MM.1S (cell line): ENCODE data around the gene BIRC7.

ENCODE experiments used
- DNase-seq: peaks from one replicate; pipeline ENCODE4 v3.0.0-alpha.2; 2015
- H2AFZ ChIP-seq: fragments of 300-600 bp; sonication (generic); 2 replicates; pipeline ENCODE4 v1.6.0; 2016; ENCODE audit warnings: antibody characterized with exemption, low read length
- H3F3A ChIP-seq: fragments of 300-600 bp; sonication (generic); 2 replicates; pipeline ENCODE4 v1.6.1; 2016; ENCODE audit warnings: mild to moderate bottlenecking, antibody characterized with exemption, low read length, moderate library complexity, mixed read lengths; ENCODE audit not compliant: insufficient read depth
- H3K27ac ChIP-seq: fragments of 300-600 bp; sonication (generic); 2 replicates; pipeline ENCODE4 v1.5.1; 2016; ENCODE audit warnings: mild to moderate bottlenecking, low read length
- H3K27me3 ChIP-seq: fragments of 300-600 bp; sonication (generic); replicated peaks from 2 replicates; pipeline ENCODE4 v1.6.0; 2016; ENCODE audit warnings: low read length; ENCODE audit not compliant: insufficient read depth
- H3K36me3 ChIP-seq: fragments of 300-600 bp; sonication (generic); replicated peaks from 2 replicates; pipeline ENCODE4 v1.6.1; 2016; ENCODE audit warnings: mild to moderate bottlenecking, low read length, mixed read lengths; ENCODE audit not compliant: insufficient read depth
- H3K4me1 ChIP-seq: fragments of 300-600 bp; sonication (generic); 2 replicates; pipeline ENCODE4 v1.6.1; 2016; ENCODE audit warnings: low read length, mixed read lengths
- H3K4me2 ChIP-seq: fragments of 300-600 bp; sonication (generic); 2 replicates; pipeline ENCODE4 v1.6.0; 2016; ENCODE audit warnings: low read depth, low read length
- H3K4me3 ChIP-seq: fragments of 300-600 bp; sonication (generic); 2 replicates; pipeline ENCODE4 v1.5.1; 2016; ENCODE audit warnings: low read length, mixed read lengths
- H3K79me2 ChIP-seq: fragments of 300-600 bp; sonication (generic); 2 replicates; pipeline ENCODE4 v1.6.1; 2016; ENCODE audit warnings: mixed run types, low read length, mixed read lengths
- H3K9ac ChIP-seq: fragments of 300-600 bp; sonication (generic); 2 replicates; pipeline ENCODE4 v1.6.1; 2016; ENCODE audit warnings: low read length, mixed read lengths
- H3K9me2 ChIP-seq: fragments of 300-600 bp; sonication (generic); replicated peaks from 2 replicates; pipeline ENCODE4 v1.6.1; 2016; ENCODE audit warnings: mild to moderate bottlenecking, low read length, mixed read lengths; ENCODE audit not compliant: insufficient read depth
- H3K9me3 ChIP-seq: fragments of 300-600 bp; sonication (generic); replicated peaks from 2 replicates; pipeline ENCODE4 v1.6.1; 2016; ENCODE audit warnings: mild to moderate bottlenecking, low read length, mixed read lengths; ENCODE audit not compliant: insufficient read depth
- H4K20me1 ChIP-seq: fragments of 300-600 bp; sonication (generic); 2 replicates; pipeline ENCODE4 v1.6.1; 2016; ENCODE audit warnings: mild to moderate bottlenecking, low read length, moderate library complexity, mixed read lengths; ENCODE audit not compliant: insufficient read depth
- CTCF ChIP-seq: fragments of 300-600 bp; sonication (generic); IDR thresholded peaks from 2 replicates; pipeline ENCODE4 v1.5.1; 2016; ENCODE audit warnings: antibody characterized with exemption, low read length, mixed read lengths
- EZH2 ChIP-seq: fragments of 300-600 bp; sonication (generic); optimal IDR thresholded peaks from 2 replicates; pipeline ENCODE3; 2017; ENCODE audit warnings: low read depth, mild to moderate bottlenecking, antibody characterized with exemption, low read length, mixed read lengths
- EZH2phosphoT487 ChIP-seq: fragments of 300-600 bp; sonication (generic); IDR thresholded peaks from 2 replicates; pipeline ENCODE4 v1.6.1; 2018; ENCODE audit warnings: antibody characterized with exemption, low read length

Gene BIRC7

GRCh38 chr20:63273635-63274380 is 38.1 kb downstream of the BIRC7 start:
- no peak for TF ChIP-seq EZH2phosphoT487
- no peak for TF ChIP-seq EZH2
- no peak for TF ChIP-seq CTCF
- DNase-seq = no peak
- H3K9me2 ChIP-seq = no peaks in the 10 kb centered on the region
- peaks cover 49% of the 10 kb centered on the region for H3K79me2 ChIP-seq
- H3K9ac ChIP-seq = peak overlapping the region; percentile 70; the same call in 1 of the 2 replicates
- H2AFZ ChIP-seq = no peak overlapping the region
- peak overlapping the region; percentile 67 for H3K4me3 ChIP-seq
- no peaks in the 10 kb centered on the region for H3K36me3 ChIP-seq
- H3K27me3 ChIP-seq = peaks cover 8% of the 10 kb centered on the region; the same call in 1 of the 2 replicates
- no peak overlapping the region for H3K27ac ChIP-seq
- no peaks in the 10 kb centered on the region for H3K9me3 ChIP-seq
- 0 out of 2 replicates have a peak, but pooled peaks cover 6% of the 10 kb centered on the region for H3K4me1 ChIP-seq
- H3K4me2 ChIP-seq = peak overlapping the region; percentile 87
- H4K20me1 ChIP-seq = peaks cover 4% of the 10 kb centered on the region; the same call in 1 of the 2 replicates
- H3F3A ChIP-seq = no peaks in the 10 kb centered on the region

GRCh38 chr20:63274381-63275228 is 38.9 kb downstream of the BIRC7 start:
- Histone ChIP-seq H3K9me2 (no peaks in the 10 kb centered on the region), H3K27me3 (0 out of 2 replicates have a peak, but pooled peaks cover under 1% of the 10 kb centered on the region), H4K20me1 (peaks cover 4% of the 10 kb centered on the region; the same call in 1 of the 2 replicates), H2AFZ (no peak overlapping the region), H3K4me1 (0 out of 2 replicates have a peak, but pooled peaks cover 6% of the 10 kb centered on the region), H3K9me3 (no peaks in the 10 kb centered on the region), H3K4me3 (no peak overlapping the region), H3K27ac (no peak overlapping the region), H3F3A (no peaks in the 10 kb centered on the region), H3K4me2 (no peak overlapping the region), H3K36me3 (no peaks in the 10 kb centered on the region), H3K79me2 (peaks cover 49% of the 10 kb centered on the region), H3K9ac (no peak overlapping the region)
- no peak for DNase-seq
- TF ChIP-seq EZH2phosphoT487 = no peak
- no peak for TF ChIP-seq EZH2
- TF ChIP-seq CTCF = no peak

GRCh38 chr20:63275825-63276224 is 40.1 kb downstream of the BIRC7 start:
- H3K79me2 ChIP-seq = peaks cover 49% of the 10 kb centered on the region

More at GRCh38 chr20:63275825-63276224, 40.1 kb downstream of the BIRC7 start:
- no peak for TF ChIP-seq EZH2phosphoT487
- TF ChIP-seq EZH2 = no peak
- no peak for TF ChIP-seq CTCF
- Histone ChIP-seq H3K27me3 (no peaks in the 10 kb centered on the region), H2AFZ (no peak overlapping the region), H3K27ac (no peak overlapping the region), H3K4me3 (no peak overlapping the region), H3K4me2 (no peak overlapping the region), H3K9ac (no peak overlapping the region), H3K9me2 (no peaks in the 10 kb centered on the region), H3K4me1 (0 out of 2 replicates have a peak, but pooled peaks cover 6% of the 10 kb centered on the region), H4K20me1 (peaks cover 4% of the 10 kb centered on the region; the same call in 1 of the 2 replicates), H3K36me3 (no peaks in the 10 kb centered on the region), H3K9me3 (no peaks in the 10 kb centered on the region), H3F3A (no peaks in the 10 kb centered on the region)
- DNase-seq = no peak
